Thymus (tissue), 11 donors: ENCODE data around the gene CRTC1. TPM values are rescaled to one million over a fixed set of nuclear protein-coding genes. Genes with fewer than 3 reads are reported as not detected.
A peak's percentile ranks its signal among the peaks of the same experiment; 100 is the strongest.
"Not testable (repeated sequence)": the region's sequence is repeated elsewhere in the genome, so short reads cannot be mapped to it uniquely, and the experiment has no call there.

Experiments
- DNase-seq, 9 donors: peaks; one replicate each; pipeline ENCODE4 v3.0.0-alpha.2; 2013; ENCODE audit warnings: low spot score in 9 of 9, low read depth in 6 of 9, missing footprints in 1 of 9
- H3K27ac ChIP-seq, 2 donors: one replicate each; pipeline ENCODE4 v1.5.1; 2013; ENCODE audit warnings: control low read depth in 1 of 2, low read depth in 1 of 2, low read length in 1 of 2, mild to moderate bottlenecking in 1 of 2, moderate library complexity in 1 of 2
- H3K27me3 ChIP-seq, 2 donors: one replicate each; pipeline ENCODE4 v1.5.1; 2013; ENCODE audit warnings: low read length in 1 of 2; ENCODE audit not compliant: control insufficient read depth in 2 of 2, insufficient read depth in 1 of 2
- H3K36me3 ChIP-seq, 2 donors: one replicate each; pipeline ENCODE4 v1.5.1; 2013; ENCODE audit warnings: low read length in 1 of 2, mild to moderate bottlenecking in 1 of 2, moderate library complexity in 1 of 2; ENCODE audit not compliant: control insufficient read depth in 2 of 2, insufficient read depth in 2 of 2
- H3K4me1 ChIP-seq, 2 donors: one replicate each; pipeline ENCODE4 v1.5.1; 2013; ENCODE audit warnings: low read length in 2 of 2; ENCODE audit not compliant: control insufficient read depth in 2 of 2, insufficient read depth in 2 of 2
- H3K4me3 ChIP-seq, 2 donors: one replicate each; pipeline ENCODE4 v1.5.1; 2013; ENCODE audit warnings: low read length in 2 of 2, control low read depth in 1 of 2, mild to moderate bottlenecking in 1 of 2
- H3K9me3 ChIP-seq, 2 donors: one replicate each; pipeline ENCODE4 v1.5.1; 2013; ENCODE audit warnings: low read length in 1 of 2, mild to moderate bottlenecking in 1 of 2; ENCODE audit not compliant: control insufficient read depth in 2 of 2, insufficient read depth in 1 of 2
- WGBS: extraction: QIAGEN DNeasy Blood & Tissue Kit; methylation state at CpG from one replicate; pipeline ENCODE4 v1.1.7; 2013; 5-methylcytosine and 5-hydroxymethylcytosine counted together
- polyA plus RNA-seq: library from polyadenylated mRNA; stranded (reverse); fragments of 200-250 nt; gene quantifications from one replicate; pipeline ENCODE4 v1.2.3, GENCODE V29; 2013
- total RNA-seq: library from RNA; stranded (reverse); fragments of 120-200 nt; gene quantifications from one replicate; pipeline ENCODE4 v1.2.4, GENCODE V29; 2013
- donor health status: healthy.

CRTC1 gene
- total and polyA plus RNA-seq, 2 donors = 1.2 to 9.7 TPM

DNA sequence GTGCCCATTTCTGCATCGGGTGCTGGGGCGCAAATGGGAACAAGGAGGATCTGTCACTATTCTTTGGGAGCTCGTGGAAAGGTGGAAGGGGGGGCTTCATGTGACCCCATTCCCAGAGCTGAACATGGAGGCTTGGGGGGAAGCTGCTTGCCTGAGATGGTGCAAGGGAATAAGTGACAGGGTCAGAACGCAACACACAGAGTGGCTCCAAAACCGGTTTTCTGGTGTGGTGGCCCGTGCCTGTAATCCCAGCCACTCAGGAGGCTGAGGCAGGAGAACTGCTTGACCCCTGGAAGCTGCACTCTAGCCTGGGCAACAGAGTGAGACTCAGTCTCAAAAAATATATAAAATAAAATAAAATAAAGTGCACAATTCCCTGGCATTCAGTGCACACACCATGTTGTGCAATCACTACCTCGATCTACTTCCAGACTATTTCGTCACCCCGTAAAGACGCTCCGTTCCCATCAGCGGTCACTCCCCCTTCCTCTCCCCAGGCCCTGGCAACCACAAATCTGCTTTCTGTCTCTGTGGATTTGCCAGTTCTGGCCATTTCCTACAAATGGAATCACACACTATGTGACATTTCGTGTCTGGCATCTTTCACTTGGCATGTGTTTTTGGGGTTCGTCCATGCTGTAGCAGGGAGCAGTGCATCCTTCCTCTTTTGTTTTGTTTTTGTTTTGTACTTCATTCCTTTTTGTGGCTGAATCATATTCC is 125.8 kb downstream of the CRTC1 start:
- H3K27ac ChIP-seq = no peak overlapping the region
- 48% methylated on average over 14 of the region's 14 CpGs for WGBS
- H3K27me3 ChIP-seq = peaks cover 0 to 42% of the 10 kb centered on the region in 2 donors
- no peak for DNase-seq
- no peak overlapping the region for H3K4me3 ChIP-seq
- H3K4me1 ChIP-seq = no peaks in the 10 kb centered on the region
- no peaks in the 10 kb centered on the region for H3K9me3 ChIP-seq
- no peaks in the 10 kb centered on the region for H3K36me3 ChIP-seq

DNA sequence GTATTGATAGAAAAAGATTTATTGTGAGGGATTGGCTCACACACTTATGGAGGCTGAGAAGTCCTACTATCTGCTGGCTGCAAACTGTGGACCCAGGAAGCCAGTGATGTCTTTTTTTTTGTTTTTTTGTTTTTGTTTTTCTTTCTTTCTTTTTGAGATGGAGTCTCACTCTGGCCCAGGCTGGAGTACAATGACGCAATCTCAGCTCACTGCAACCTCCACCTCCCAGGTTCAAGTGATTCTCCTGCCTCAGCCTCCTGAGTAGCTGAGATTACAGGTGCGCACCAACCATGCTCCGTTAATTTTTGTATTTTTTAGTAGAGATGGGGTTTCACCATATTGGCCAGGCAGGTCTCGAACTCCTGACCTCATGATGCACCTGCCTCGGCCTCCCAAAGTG is 128.2 kb downstream of the CRTC1 start:
- not testable (repeated sequence) for H3K27ac ChIP-seq, DNase-seq, H3K9me3 ChIP-seq, H3K4me3 ChIP-seq, H3K36me3 ChIP-seq, H3K4me1 ChIP-seq
- peaks cover 0 to 41% of the 10 kb centered on the region in 2 donors for H3K27me3 ChIP-seq
- 93% methylated on average over 5 of the region's 5 CpGs for WGBS

DNA sequence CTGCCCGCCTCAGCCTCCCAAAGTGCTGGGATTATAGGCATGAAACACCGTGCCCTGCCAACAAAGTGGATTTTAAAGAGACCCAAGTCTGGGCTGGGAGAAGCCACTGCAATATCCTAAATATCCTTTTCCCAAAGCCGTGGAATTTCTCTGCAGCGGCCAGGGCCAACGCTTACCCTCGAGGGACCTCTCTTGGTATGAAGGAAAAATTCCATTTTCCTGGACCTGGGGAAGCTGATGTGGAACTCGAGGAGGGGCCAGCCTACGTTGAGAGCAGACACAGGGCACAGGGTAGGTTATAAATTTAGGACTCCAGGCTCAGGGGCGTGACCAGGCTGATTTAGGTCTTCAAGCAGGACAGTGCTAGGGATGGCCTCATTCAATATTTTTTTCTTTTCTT is 130.6 kb downstream of the CRTC1 start:
- Histone ChIP-seq H3K36me3 (no peaks in the 10 kb centered on the region), H3K27me3 (peaks cover 0 to 26% of the 10 kb centered on the region in 2 donors), H3K4me3 (no peak overlapping the region), H3K9me3 (no peaks in the 10 kb centered on the region), H3K4me1 (no peaks in the 10 kb centered on the region), H3K27ac (no peak overlapping the region)
- WGBS = 87% methylated on average over 9 of the region's 9 CpGs
- DNase-seq = no peak

DNA sequence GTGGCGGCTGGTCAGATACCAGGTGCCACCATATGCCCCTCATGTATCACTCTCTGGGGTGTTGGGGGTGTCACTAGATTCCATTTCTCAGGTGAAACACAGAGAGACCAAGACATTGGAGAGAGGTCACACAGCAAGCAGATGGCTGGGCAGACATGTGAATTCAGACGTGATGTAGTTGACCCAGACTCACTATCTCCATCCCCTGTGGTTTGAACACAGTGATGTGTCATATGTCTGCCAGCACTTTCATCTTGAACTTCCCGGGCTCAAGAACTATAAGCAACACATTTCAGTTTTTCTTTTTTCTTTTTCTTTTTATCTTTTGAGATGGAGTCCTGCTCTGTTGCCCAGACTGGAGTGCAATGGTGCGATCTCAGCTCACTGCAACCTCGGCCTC is 132.2 kb downstream of the CRTC1 start:
- H3K9me3 ChIP-seq = no peaks in the 10 kb centered on the region
- no peak for DNase-seq
- 94% methylated on average over 5 of the region's 5 CpGs for WGBS

DNA sequence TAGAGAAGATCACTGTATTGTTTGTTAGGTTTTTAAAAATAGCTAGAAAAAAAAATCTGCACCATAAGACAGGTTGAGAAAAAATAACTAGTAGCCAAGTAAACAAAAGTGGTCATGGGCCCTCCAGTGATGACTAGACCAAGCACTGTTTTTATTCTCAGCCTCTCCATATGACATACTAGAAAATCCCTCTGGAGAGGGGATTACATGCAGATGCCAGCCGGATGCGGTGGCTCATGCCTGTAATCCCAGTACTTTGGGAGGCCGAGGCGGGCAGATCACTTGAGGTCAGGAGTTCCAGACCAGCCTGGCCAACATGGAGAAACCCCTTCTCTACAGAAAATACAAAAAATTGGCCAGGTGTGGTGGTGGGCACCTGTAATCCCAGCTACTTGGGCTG is 133.2 kb downstream of the CRTC1 start:
- not testable (repeated sequence) for H3K4me1 ChIP-seq, H3K4me3 ChIP-seq, DNase-seq, H3K36me3 ChIP-seq, H3K27ac ChIP-seq, H3K9me3 ChIP-seq
- WGBS = over 99% methylated on average over 4 of the region's 4 CpGs
- peaks cover 0 to 13% of the 10 kb centered on the region in 2 donors for H3K27me3 ChIP-seq

More for the DNA sequence above, 132.2 kb downstream of the CRTC1 start:
- H3K4me1 ChIP-seq = no peaks in the 10 kb centered on the region
- peaks cover 0 to 19% of the 10 kb centered on the region in 2 donors for H3K27me3 ChIP-seq
- H3K36me3 ChIP-seq = no peaks in the 10 kb centered on the region
- no peak overlapping the region for H3K4me3 ChIP-seq
- H3K27ac ChIP-seq = no peak overlapping the region

DNA sequence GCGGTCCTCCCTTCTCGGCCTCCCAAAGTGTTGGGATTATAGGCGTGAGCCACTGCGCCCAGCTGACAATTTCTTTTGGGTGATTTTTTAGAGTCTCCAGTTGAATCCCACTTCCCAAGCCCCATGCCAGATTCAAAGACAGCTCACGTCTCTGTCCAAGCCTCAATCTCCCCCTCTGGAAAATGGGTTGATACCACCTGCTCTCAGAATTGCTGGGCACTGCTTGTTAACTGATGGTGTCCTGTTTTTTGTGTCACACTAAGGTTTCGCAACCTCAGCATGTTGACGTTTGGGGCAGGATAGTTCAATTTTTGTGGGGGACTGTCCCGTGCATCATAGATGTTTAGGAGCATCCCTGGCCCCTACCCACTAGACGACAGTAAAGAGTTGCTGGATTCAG is 134.1 kb downstream of the CRTC1 start:
- Histone ChIP-seq H3K9me3 (no peaks in the 10 kb centered on the region), H3K4me3 (no peak overlapping the region), H3K27ac (no peak overlapping the region), H3K4me1 (no peaks in the 10 kb centered on the region), H3K27me3 (peaks cover 0 to 8% of the 10 kb centered on the region in 2 donors), H3K36me3 (no peaks in the 10 kb centered on the region)
- no peak for DNase-seq
- 92% methylated on average over 9 of the region's 9 CpGs for WGBS

DNA sequence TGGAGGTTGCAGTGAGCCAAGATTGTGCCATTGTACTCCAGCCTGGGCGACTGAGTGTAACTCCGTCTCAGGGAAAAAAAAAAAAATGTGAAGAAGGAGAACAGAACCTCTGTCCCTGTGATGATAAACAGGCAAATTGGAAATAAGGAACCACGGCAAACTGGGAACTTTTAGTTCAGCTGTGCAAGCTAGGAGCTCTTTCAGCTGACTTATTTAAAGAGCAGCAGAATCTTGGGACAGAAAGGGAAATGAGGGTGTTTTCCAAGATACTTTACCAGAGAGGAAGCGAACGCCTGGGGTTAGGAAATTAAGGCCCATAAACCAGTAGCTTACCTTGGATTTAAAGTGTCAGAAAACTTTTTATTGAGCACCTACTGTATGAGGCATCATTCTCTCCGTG is 145.3 kb downstream of the CRTC1 start:
- no peak for DNase-seq
- Histone ChIP-seq H3K27me3 (peaks cover 0 to 6% of the 10 kb centered on the region in 2 donors), H3K27ac (no peak overlapping the region), H3K36me3 (peaks cover 0 to 3% of the 10 kb centered on the region in 2 donors), H3K4me1 (peaks cover 5 to 7% of the 10 kb centered on the region in 2 donors), H3K4me3 (no peak overlapping the region), H3K9me3 (peaks cover 1 to 10% of the 10 kb centered on the region in 2 donors)
- 68% methylated on average over 6 of the region's 6 CpGs for WGBS

DNA sequence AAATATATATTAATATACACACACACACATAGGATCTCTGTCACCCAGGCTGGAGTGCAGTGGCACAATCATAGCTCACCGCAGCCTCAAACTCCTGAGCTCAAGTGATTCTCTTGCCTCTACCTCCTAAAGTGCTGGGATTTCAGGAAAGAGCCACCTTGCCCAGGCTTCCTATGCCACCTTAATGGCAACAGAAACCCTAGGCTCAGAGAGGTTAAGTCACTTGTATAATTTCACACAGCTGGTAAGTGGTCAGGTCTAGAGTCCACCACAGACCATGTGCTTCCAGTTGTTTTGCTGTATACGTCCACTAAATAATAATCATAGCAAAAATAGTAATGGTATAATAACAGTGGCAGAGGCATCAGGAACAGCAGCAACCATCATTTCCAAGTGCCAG is 147.0 kb downstream of the CRTC1 start:
- no peak overlapping the region for H3K4me3 ChIP-seq
- 98% methylated on average over 2 of the region's 2 CpGs for WGBS
- no peak for DNase-seq
- peaks cover 6 to 20% of the 10 kb centered on the region in 2 donors for H3K36me3 ChIP-seq
- peaks cover 11 to 15% of the 10 kb centered on the region in 2 donors for H3K4me1 ChIP-seq
- peaks cover 0 to 6% of the 10 kb centered on the region in 2 donors for H3K27me3 ChIP-seq
- no peak overlapping the region for H3K27ac ChIP-seq
- peaks cover 1 to 10% of the 10 kb centered on the region in 2 donors for H3K9me3 ChIP-seq

DNA sequence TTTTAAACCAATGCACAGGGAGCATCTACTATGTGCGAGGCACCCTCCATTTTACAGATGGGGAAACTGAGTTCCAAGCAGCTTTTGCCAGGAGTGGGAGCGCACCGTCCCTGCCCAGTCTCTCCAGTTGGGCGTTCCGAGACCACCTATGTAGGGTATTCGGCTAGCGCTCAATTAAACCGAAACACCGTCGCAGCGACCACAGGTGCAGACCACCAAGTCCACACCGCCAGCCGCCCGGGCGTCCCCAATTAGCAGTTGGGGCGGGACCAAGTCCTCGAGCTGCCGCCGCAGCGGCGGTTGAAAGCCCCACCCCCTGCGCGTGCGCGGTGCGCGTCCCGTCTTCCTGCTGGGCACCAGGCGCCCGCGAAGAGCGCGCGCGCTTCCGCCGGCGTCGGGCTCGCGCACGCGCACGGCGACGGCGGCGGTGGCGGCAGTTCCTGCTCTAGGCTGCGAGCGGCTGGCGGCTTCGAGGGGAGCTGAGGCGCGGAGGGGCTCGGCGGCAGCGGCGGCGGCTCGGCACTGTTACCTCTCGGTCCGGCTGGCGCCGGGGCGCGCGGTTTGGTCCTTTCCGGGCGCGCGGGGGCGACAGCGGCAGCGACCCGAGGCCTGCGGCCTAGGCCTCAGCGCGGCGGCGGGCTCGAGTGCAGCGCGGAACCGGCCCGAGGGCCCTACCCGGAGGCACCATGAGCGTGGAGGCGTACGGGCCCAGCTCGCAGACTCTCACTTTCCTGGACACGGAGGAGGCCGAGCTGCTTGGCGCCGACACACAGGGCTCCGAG is 148.2 kb downstream of the CRTC1 start, which contains the start of gene UPF1:
TSS of gene UPF1 (plus strand) at position 436 of the 782 bp plus-strand sequence. CDS start at position 687, 251 bp downstream.
- peaks cover 11 to 17% of the 10 kb centered on the region in 2 donors for H3K4me1 ChIP-seq
- H3K27ac ChIP-seq = peak within 1 kb of the TSS; percentile 72 to 90
- under 1% methylated on average over 96 of the region's 96 CpGs for WGBS
- peak; percentile 80 to 98 (median 94) for DNase-seq
- H3K4me3 ChIP-seq = peak within 1 kb of the TSS; percentile 57 to 91
- peaks cover 0 to 6% of the 10 kb centered on the region in 2 donors for H3K27me3 ChIP-seq
- peaks cover 1 to 9% of the 10 kb centered on the region in 2 donors for H3K9me3 ChIP-seq
- peaks cover 14 to 27% of the 10 kb centered on the region in 2 donors for H3K36me3 ChIP-seq
